NCI-H446 treated with DMSO at 0.1 percent for 48 hours (cell line): ENCODE data around the gene TNC.
"Not testable (repeated sequence)": the region's sequence is repeated elsewhere in the genome, so short reads cannot be mapped to it uniquely, and the experiment has no call there.

Experiments
- DNase-seq: peaks from one replicate; lab custom pipeline; 2025; lab: John Stamatoyannopoulos, UW

Gene TNC

GRCh38 chr9:115134941-115135340 is 17.0 kb upstream of the TNC start:
- no peak for DNase-seq

- DNase-seq, result no peak
These were observed 15.7 kb upstream of the TNC start for GRCh38 chr9:115133649-115134048.

DNA sequence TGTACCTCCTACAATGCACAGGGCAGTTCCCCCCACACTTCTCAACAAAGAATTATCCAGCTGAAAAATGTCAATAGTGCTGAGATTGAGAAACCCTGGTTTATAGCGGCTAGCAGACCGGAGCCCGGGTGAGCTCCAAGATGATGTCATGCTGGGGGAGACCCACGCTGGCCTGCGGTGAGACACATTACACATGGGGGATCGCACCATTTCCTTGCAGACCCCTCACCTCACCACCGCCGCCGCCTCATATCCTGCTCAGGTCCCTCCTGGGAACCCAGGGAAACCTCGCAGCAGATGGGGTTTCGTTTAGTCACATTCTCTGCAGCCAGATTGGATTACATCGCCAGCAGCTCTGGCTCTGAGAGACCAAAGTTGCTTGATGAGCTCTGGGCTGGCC is 14.7 kb upstream of the TNC start:
- no peak for DNase-seq

GRCh38 chr9:115130176-115130575 is 12.2 kb upstream of the TNC start:
- DNase-seq, result no peak

DNA sequence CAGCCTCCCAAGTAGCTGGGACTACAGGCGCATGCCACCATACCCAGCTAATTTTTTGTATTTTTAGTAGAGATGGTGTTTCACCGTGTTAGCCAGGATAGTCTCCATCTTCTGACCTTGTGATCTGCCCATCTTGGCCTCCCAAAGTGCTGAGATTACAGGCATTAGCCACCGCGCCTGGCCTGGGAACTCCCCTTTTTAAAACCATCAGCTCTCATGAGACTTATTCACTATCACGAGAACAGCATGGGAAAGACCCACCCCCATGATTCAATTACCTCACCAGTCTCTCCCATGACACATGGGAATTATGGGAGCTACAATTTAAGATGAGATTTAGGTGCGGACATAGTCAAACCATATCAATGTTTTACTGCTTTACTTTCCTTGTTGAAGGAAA is 10.8 kb upstream of the TNC start:
- DNase-seq, result not testable (repeated sequence)

- no peak for DNase-seq
These were observed 9.3 kb upstream of the TNC start for GRCh38 chr9:115127191-115127817.

DNA sequence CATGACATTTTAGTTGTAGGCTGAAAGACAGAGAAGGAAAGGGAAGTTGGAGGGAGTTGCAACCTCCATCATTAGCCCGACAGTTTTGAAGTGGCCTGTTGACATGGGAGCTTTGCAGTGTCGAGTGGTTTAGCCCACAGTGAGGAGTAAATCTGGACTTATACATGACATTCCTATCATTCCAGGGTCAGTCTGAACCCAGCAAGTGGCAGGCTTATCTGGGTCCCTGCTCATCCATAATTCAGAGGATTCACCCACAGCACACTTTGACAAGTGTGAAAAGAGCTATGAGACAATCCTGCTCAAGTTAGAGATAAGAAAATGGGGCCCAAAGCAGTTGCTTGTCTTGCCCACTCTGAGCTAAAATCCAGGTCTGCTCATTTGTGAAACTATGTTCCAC is 8.4 kb upstream of the TNC start:
- no peak for DNase-seq

- no peak for DNase-seq
These were observed 5.0 kb upstream of the TNC start for GRCh38 chr9:115122937-115123336.

GRCh38 chr9:115121181-115121580 is 3.2 kb upstream of the TNC start:
- DNase-seq, result peak; percentile 26

GRCh38 chr9:115118879-115119218 is 892 bp upstream of the TNC start:
- peak; percentile 54 for DNase-seq

- no peak for DNase-seq
These were observed 1.3 kb downstream of the TNC start for GRCh38 chr9:115116421-115117284.

GRCh38 chr9:115115924-115116323 is 2.0 kb downstream of the TNC start:
- DNase-seq, result no peak

GRCh38 chr9:115115117-115115880 is 2.7 kb downstream of the TNC start:
- DNase-seq, result no peak

- no peak for DNase-seq
These were observed 3.4 kb downstream of the TNC start for GRCh38 chr9:115114546-115114945.

DNA sequence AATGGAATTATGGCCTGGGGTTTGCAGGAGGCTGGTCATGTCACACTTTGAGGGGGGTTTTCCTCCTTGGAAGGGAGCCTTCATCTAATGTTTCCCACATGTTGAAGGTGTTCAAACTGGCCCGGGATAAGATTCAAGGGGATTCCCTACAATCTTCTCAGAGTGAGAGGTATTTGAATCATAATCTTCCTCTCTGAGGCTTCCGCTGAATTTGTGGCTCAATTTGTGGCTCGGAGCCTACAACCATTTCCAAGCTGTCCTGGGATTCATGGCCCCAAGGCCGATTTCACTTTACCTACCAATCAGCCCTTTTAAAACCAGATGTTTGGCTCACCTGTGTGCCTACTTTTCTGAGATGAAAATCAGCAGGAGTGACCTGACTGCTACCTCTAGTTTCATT is 3.9 kb downstream of the TNC start:
- DNase-seq, result no peak

GRCh38 chr9:115111874-115112273 is 6.1 kb downstream of the TNC start:
- no peak for DNase-seq

DNA sequence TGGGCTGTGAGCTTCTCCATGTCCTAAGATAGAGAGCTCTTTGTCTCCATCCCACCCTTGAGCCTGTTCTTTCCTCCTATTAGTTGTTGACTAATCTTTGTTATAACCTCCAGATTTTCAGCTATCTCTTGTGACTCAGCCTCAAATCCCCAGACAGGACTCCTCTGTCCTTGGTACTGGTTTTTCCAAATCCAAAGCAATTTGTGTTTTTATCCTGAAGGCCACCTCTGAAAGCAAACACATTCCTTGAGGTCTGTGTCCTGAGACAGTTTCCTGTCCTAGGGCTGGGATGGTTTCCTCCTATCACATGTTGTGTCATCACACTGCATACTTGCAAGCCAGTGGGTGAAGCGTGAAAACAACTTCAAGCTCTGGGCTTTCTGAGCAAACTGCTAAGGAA is 8.5 kb downstream of the TNC start:
- DNase-seq, result no peak

- DNase-seq, result no peak
These were observed 10.3 kb downstream of the TNC start for GRCh38 chr9:115107701-115108100.

DNA sequence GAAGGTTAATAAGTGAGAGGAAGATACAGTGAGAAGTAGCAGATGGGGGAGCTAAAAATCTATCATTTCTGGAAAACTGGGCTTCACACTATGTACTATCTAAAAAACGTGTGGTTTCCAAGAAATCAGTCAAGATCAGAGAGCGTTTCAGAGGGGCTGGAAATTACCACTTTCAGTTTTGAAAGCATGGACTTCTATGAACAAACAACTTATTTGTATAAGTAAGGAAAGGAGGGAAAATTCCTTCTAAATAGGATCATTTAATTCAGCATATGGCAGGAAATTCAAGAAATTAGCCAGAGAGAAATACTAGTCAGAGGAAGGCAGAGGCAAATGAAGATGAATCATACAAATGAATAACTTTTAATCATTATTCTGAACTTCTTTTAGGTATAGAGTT is 11.3 kb downstream of the TNC start:
- DNase-seq, result no peak

- no peak for DNase-seq
These were observed 12.0 kb downstream of the TNC start for GRCh38 chr9:115106001-115106400.

DNA sequence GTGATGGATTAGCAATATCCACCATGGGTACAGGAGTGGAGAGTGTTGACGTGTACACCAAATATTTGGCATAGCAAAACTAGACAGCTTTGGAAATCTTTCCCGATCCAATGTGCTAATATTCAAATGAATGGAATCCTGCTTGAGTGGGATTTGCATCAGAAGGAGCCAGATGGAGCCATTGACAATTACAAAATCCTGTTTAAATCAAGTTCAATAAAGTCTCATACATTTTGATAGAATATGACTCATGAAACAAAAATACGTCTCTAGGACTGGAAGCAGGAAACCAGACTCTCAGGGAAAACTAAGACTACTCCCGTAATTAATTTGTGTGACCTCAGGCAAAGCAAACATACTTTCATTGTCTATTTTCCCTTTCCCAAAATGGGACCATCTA is 13.0 kb downstream of the TNC start:
- DNase-seq, result no peak

DNA sequence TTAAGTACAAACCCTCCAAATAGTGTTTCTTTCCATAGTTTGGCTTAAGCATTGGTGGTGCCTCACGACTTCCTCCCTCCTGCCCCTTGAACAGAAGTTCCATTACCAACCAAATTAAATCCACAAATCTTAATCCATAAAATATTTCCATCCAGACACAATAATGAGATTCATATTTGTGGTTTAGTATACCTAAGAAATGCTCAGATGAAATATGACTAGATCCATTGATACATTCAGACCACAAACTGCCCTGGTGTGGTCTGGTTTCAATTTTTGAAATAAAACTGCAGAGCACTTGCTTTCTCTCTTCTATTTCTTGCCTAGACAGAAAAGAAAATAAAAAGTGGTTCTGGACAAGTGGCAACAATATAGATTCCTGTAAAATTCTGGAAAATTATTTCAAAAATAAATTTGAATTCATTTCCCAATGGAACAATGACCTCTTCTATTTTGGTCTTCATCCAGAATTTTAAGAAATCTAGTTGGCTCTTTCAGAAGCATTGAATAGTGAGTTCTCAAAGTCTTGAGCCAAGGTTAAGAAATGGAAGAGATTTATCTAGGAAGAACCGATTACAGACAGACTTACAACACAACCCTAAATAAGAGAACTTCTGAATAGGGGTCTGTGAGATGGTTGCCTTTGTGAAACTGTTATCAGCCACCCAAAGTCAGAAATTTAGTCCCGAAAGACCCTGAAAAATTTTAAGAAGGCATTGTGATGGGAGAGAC is 14.0 kb downstream of the TNC start:
- no peak for DNase-seq
